HuH-7 (cell line): ENCODE measurements around the gene NPY4R.
"Not testable (repeated sequence)": the region's sequence is repeated elsewhere in the genome, so short reads cannot be mapped to it uniquely, and the experiment has no call there.

Experiments used
- DNase-seq: peaks from one replicate; pipeline ENCODE4 v3.0.0; 2011; ENCODE audit warnings: low spot score

Gene NPY4R

GRCh38 chr10:46465765-46466164 is at the start of gene NPY4R:
TSS of gene NPY4R (minus strand) at chr10:46465958. CDS start at chr10:46462635, 3,323 bp downstream.
- DNase-seq: not testable (repeated sequence)

- no peak for DNase-seq
These were observed 49.6 kb upstream of the NPY4R start for GRCh38 chr10:46515366-46515765.

- no peak for DNase-seq
These were observed 49.1 kb upstream of the NPY4R start for GRCh38 chr10:46514899-46515298.

GRCh38 chr10:46514431-46514861 is 48.7 kb upstream of the NPY4R start:
- DNase-seq: no peak

GRCh38 chr10:46513333-46513732 is 47.6 kb upstream of the NPY4R start:
- DNase-seq: not testable (repeated sequence)

- not testable (repeated sequence) for DNase-seq
These were observed 47.0 kb upstream of the NPY4R start for GRCh38 chr10:46512725-46513124.

GRCh38 chr10:46512002-46512401 is 46.2 kb upstream of the NPY4R start:
- DNase-seq: not testable (repeated sequence)

GRCh38 chr10:46499990-46500389 is 34.2 kb upstream of the NPY4R start:
- DNase-seq: not testable (repeated sequence)

GRCh38 chr10:46498985-46499703 is 33.4 kb upstream of the NPY4R start:
- DNase-seq: not testable (repeated sequence)

- DNase-seq: not testable (repeated sequence)
These were observed 32.1 kb upstream of the NPY4R start for GRCh38 chr10:46497878-46498277.

GRCh38 chr10:46497401-46497800 is 31.6 kb upstream of the NPY4R start:
- DNase-seq: not testable (repeated sequence)

GRCh38 chr10:46491364-46492114 is 25.8 kb upstream of the NPY4R start:
- not testable (repeated sequence) for DNase-seq

- not testable (repeated sequence) for DNase-seq
These were observed 24.5 kb upstream of the NPY4R start for GRCh38 chr10:46490285-46490684.

GRCh38 chr10:46486459-46486858 is 20.7 kb upstream of the NPY4R start:
- DNase-seq: not testable (repeated sequence)

GRCh38 chr10:46474746-46475320 is 9.1 kb upstream of the NPY4R start:
- DNase-seq: not testable (repeated sequence)

- DNase-seq: not testable (repeated sequence)
These were observed 8.0 kb upstream of the NPY4R start for GRCh38 chr10:46473758-46474157.

GRCh38 chr10:46470134-46470533 is 4.4 kb upstream of the NPY4R start:
- not testable (repeated sequence) for DNase-seq

- DNase-seq: not testable (repeated sequence)
These were observed 2.5 kb upstream of the NPY4R start for GRCh38 chr10:46468119-46468809.

- not testable (repeated sequence) for DNase-seq
These were observed 2.1 kb downstream of the NPY4R start for GRCh38 chr10:46463608-46464007.

- DNase-seq: not testable (repeated sequence)
These were observed 3.5 kb downstream of the NPY4R start for GRCh38 chr10:46462276-46462675.

GRCh38 chr10:46459579-46459978 is 6.2 kb downstream of the NPY4R start:
- DNase-seq: not testable (repeated sequence)

GRCh38 chr10:46457071-46457470 is 8.7 kb downstream of the NPY4R start:
- DNase-seq: not testable (repeated sequence)
